ENCODE results near the gene BOLA1. TPM values are rescaled to one million over a fixed set of nuclear protein-coding genes. Genes with fewer than 3 reads are reported as not detected.

The BOLA1 gene
- total and polyA plus RNA-seq, 2 donors (not counting 3 experiments of a cell fraction or from before 2014, with no cell fraction given): 10.8 to 12.2 TPM

- no peaks in the 10 kb centered on the region for H4K20me1 ChIP-seq (replicated peaks; ENCODE audit: control insufficient read depth, extremely low read depth, insufficient read depth, low read length)
- peak overlapping the region; percentile 26 for H2AFZ ChIP-seq (ENCODE audit: low read depth, low read length)
- no peaks in the 10 kb centered on the region for H3K36me3 ChIP-seq (ENCODE audit: control insufficient read depth in 2 of 2, extremely low read depth in 1 of 2, insufficient read depth in 2 of 2, low read length in 2 of 2)
- no peaks in the 10 kb centered on the region for H3K9me3 ChIP-seq (replicated peaks; ENCODE audit: control insufficient read depth, insufficient read depth, low read length)
- dilution Hi-C loops (cut with MboI; ENCODE audit: extremely low pct_ligation_motif_present, low sequenced_read_pairs): loop anchor here (25.0 kb wide), 1 partner anchor 152 kb away; no protein-coding TSS in a partner anchor
- peak; percentile 12 for TF ChIP-seq POLR2A (IDR thresholded peaks at IDR 0.05; ENCODE audit: low read depth, low read length)
- TF ChIP-seq POLR2AphosphoS5 (IDR thresholded peaks at IDR 0.05; ENCODE audit: insufficient read depth, low read depth, low read length): peak; percentile 32
- TF ChIP-seq JUN (IDR thresholded peaks at IDR 0.05; ENCODE audit: borderline replicate concordance, insufficient read depth, insufficient read length, low read depth): peak; percentile 19
- no peak for TF ChIP-seq MYC (IDR thresholded peaks at IDR 0.05; ENCODE audit: low read depth, low read length)
- peak in 1 of 2 donors; percentile 7 for TF ChIP-seq CTCF (IDR thresholded peaks at IDR 0.05; ENCODE audit: extremely low read depth in 1 of 2, insufficient read depth in 1 of 2, low read depth in 1 of 2, low read length in 2 of 2)
- TF ChIP-seq, protein P1, sequence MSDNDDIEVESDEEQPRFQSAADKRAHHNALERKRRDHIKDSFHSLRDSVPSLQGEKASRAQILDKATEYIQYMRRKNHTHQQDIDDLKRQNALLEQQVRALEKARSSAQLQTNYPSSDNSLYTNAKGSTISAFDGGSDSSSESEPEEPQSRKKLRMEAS (IDR thresholded peaks at IDR 0.05; ENCODE audit: insufficient read depth, insufficient read length): no peak
- no peaks in the 10 kb centered on the region for H3K9me1 ChIP-seq (replicated peaks; ENCODE audit: control insufficient read depth, extremely low read depth, insufficient read depth, low read length)
- FAIRE-seq (peak; percentile 73), DNase-seq (ENCODE audit: low read depth, low spot score) (peak; percentile 87)
- CTCF ChIA-PET: interaction anchor here (1.2 to 4.1 kb wide), 2 partner anchors 40 to 302 kb away, joined by 3 to 33 read pairs; no protein-coding TSS in a partner anchor
- peak overlapping the region; percentile 90 for H3K27ac ChIP-seq (ENCODE audit: insufficient read depth, low read depth, low read length)
- intact Hi-C loops (cut with micrococcal nuclease): no loop called here
- peak overlapping the region; percentile 40 to 81 (median 42) for H3K4me3 ChIP-seq (replicated peaks in 1 of 3; ENCODE audit: insufficient read depth in 1 of 3, low read depth in 1 of 3, low read length in 3 of 3)
- BruUV-seq (replicated peaks): no TSS peak
- no peaks in the 10 kb centered on the region for H3K79me2 ChIP-seq (ENCODE audit: control insufficient read depth, insufficient read depth, low read length)
- peaks cover 16% of the 10 kb centered on the region for H3K4me1 ChIP-seq (ENCODE audit: control insufficient read depth, extremely low read depth, insufficient read depth, low read length)
- POLR2A ChIA-PET: interaction anchor here (1.4 to 3.6 kb wide), 3 partner anchors 14 to 125 kb away, joined by 4 to 20 read pairs (median 13); partner anchors contain the start of genes BOLA1 and OTUD7B
- H3K27me3 ChIP-seq (ENCODE audit: control insufficient read depth in 2 of 2, insufficient read depth in 2 of 2, low read length in 2 of 2): no peaks in the 10 kb centered on the region
- peak overlapping the region; percentile 99 for H3K9ac ChIP-seq (replicated peaks; ENCODE audit: extremely low read depth, insufficient read depth, low read length)
- peak overlapping the region; percentile 91 for H3K4me2 ChIP-seq (ENCODE audit: insufficient read depth, low read length)
These were observed 13.8 kb upstream of the BOLA1 start for GRCh38 chr1:149885339-149886120.

All from endothelial cell of umbilical vein (primary cell).